Measurements from ENCODE around the gene FRMPD4.
"Not testable (repeated sequence)": the region's sequence is repeated elsewhere in the genome, so short reads cannot be mapped to it uniquely, and the experiment has no call there.

GRCh38 chrX:12542251-12542650, 404.0 kb downstream of the FRMPD4 start:
- TF ChIP-seq, protein P1, sequence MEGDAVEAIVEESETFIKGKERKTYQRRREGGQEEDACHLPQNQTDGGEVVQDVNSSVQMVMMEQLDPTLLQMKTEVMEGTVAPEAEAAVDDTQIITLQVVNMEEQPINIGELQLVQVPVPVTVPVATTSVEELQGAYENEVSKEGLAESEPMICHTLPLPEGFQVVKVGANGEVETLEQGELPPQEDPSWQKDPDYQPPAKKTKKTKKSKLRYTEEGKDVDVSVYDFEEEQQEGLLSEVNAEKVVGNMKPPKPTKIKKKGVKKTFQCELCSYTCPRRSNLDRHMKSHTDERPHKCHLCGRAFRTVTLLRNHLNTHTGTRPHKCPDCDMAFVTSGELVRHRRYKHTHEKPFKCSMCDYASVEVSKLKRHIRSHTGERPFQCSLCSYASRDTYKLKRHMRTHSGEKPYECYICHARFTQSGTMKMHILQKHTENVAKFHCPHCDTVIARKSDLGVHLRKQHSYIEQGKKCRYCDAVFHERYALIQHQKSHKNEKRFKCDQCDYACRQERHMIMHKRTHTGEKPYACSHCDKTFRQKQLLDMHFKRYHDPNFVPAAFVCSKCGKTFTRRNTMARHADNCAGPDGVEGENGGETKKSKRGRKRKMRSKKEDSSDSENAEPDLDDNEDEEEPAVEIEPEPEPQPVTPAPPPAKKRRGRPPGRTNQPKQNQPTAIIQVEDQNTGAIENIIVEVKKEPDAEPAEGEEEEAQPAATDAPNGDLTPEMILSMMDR (IDR thresholded peaks at IDR 0.05) = not testable (repeated sequence)
- TF ChIP-seq CHD2 (IDR thresholded peaks at IDR 0.05; ENCODE audit: low read length, partially characterized antibody); USF2 (IDR thresholded peaks at IDR 0.05); POLR2A (IDR thresholded peaks at IDR 0.05; ENCODE audit: low read length); RCOR1 (IDR thresholded peaks at IDR 0.05; ENCODE audit: low read depth, low read length); EP300 (IDR thresholded peaks at IDR 0.05); SREBF2 (IDR thresholded peaks at IDR 0.05); ZSCAN20 (CRISPR knock-in tag; IDR thresholded peaks at IDR 0.05); NR3C1 (IDR thresholded peaks at IDR 0.05); JUN (IDR thresholded peaks at IDR 0.05); CEBPB (IDR thresholded peaks at IDR 0.05); MAZ (IDR thresholded peaks at IDR 0.05; ENCODE audit: borderline replicate concordance, low read depth, low read length); KDM5A (IDR thresholded peaks at IDR 0.05): not testable (repeated sequence)
- TF ChIP-seq, protein P2, sequence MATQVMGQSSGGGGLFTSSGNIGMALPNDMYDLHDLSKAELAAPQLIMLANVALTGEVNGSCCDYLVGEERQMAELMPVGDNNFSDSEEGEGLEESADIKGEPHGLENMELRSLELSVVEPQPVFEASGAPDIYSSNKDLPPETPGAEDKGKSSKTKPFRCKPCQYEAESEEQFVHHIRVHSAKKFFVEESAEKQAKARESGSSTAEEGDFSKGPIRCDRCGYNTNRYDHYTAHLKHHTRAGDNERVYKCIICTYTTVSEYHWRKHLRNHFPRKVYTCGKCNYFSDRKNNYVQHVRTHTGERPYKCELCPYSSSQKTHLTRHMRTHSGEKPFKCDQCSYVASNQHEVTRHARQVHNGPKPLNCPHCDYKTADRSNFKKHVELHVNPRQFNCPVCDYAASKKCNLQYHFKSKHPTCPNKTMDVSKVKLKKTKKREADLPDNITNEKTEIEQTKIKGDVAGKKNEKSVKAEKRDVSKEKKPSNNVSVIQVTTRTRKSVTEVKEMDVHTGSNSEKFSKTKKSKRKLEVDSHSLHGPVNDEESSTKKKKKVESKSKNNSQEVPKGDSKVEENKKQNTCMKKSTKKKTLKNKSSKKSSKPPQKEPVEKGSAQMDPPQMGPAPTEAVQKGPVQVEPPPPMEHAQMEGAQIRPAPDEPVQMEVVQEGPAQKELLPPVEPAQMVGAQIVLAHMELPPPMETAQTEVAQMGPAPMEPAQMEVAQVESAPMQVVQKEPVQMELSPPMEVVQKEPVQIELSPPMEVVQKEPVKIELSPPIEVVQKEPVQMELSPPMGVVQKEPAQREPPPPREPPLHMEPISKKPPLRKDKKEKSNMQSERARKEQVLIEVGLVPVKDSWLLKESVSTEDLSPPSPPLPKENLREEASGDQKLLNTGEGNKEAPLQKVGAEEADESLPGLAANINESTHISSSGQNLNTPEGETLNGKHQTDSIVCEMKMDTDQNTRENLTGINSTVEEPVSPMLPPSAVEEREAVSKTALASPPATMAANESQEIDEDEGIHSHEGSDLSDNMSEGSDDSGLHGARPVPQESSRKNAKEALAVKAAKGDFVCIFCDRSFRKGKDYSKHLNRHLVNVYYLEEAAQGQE (IDR thresholded peaks at IDR 0.05) = not testable (repeated sequence)

Measured in A549 (cell line).